ENCODE measurements around the gene ANAPC5. TPM values are rescaled to one million over a fixed set of nuclear protein-coding genes. Genes with fewer than 3 reads are reported as not detected.

ANAPC5 gene
- total RNA-seq, 1 donor = 180 TPM

- H3K4me3 ChIP-seq (ENCODE audit: low read depth, low read length) = no peak overlapping the region
- TF ChIP-seq, protein P1, sequence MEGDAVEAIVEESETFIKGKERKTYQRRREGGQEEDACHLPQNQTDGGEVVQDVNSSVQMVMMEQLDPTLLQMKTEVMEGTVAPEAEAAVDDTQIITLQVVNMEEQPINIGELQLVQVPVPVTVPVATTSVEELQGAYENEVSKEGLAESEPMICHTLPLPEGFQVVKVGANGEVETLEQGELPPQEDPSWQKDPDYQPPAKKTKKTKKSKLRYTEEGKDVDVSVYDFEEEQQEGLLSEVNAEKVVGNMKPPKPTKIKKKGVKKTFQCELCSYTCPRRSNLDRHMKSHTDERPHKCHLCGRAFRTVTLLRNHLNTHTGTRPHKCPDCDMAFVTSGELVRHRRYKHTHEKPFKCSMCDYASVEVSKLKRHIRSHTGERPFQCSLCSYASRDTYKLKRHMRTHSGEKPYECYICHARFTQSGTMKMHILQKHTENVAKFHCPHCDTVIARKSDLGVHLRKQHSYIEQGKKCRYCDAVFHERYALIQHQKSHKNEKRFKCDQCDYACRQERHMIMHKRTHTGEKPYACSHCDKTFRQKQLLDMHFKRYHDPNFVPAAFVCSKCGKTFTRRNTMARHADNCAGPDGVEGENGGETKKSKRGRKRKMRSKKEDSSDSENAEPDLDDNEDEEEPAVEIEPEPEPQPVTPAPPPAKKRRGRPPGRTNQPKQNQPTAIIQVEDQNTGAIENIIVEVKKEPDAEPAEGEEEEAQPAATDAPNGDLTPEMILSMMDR (IDR thresholded peaks at IDR 0.05; ENCODE audit: insufficient read depth, low read depth, low read length) = no peak
- DNase-seq (ENCODE audit: low read depth) = no peak
Observed at GRCh38 chr12:121267822-121268221, 84.4 kb downstream of the ANAPC5 start.

DNA sequence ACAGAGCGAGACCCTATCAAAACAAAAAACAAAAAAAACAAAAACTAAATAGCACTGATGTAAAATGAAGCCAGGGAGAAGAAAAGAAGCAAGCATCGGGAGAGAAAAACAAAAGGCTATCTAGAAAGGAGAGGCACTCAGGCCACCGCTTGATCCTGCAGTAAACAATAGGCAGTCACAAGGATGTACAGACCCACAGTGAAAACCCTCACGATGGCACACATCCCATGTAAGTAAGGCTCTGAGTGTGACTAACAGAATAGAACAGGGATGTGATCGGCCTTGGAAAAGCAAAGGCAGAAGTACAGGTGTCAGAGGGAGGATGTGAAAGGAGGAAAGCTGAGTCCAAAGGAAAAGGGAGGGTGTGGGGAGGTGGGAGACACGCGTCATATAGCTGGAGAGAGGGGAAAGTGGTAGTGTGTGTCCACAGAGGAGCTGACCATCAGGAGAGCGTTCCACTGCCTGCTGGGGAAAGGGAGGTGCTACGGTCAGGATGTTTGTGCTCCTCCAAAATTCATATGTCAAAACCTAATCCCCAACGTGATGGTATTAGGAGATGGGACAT is 87.2 kb downstream of the ANAPC5 start:
- TF ChIP-seq, protein P1 (IDR thresholded peaks at IDR 0.05; ENCODE audit: insufficient read depth, low read depth, low read length) = no peak
- no peak for DNase-seq (ENCODE audit: low read depth)
- H3K4me3 ChIP-seq (ENCODE audit: low read depth, low read length) = no peak overlapping the region

- DNase-seq (ENCODE audit: low read depth) = no peak
- TF ChIP-seq, protein P1 (IDR thresholded peaks at IDR 0.05; ENCODE audit: insufficient read depth, low read depth, low read length) = no peak
- H3K4me3 ChIP-seq (ENCODE audit: low read depth, low read length) = no peak overlapping the region
Observed at GRCh38 chr12:121264135-121264534, 88.1 kb downstream of the ANAPC5 start.

DNA sequence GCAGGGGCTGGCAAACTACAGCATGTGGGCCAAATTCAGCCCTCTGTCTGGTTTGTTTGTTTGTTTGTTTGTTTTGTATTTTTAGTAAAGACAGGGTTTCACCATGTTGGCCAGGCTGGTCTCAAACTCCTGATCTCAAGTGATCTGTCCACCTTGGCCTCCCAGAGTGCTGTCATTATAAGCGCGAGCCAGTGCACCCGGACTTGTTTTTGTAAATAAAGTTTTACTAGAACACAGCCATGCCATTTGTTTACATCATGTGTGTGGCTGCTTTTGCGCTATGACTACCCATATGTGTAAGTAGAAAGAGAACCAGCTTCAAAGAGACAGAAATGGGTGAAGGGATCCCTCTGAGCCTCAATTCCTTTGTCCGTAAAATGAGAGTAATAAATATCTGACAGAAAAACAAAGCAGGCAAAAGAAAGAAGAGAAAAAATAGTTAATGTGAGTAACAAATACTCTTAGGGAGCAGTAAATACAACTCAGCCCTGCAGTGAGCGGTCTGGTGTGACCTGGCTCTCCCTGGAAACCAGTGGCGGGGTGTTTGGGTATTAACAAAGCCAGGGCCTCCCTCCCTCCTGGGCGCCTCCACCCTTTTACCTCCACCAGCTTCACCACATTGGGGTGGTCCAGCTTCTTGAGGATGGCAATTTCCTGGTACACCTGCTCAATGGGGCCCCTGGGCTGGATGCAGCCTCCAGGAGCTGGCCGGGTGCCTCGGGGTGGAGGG is 88.8 kb downstream of the ANAPC5 start:
- no peak for DNase-seq (ENCODE audit: low read depth)
- TF ChIP-seq, protein P1 (IDR thresholded peaks at IDR 0.05; ENCODE audit: insufficient read depth, low read depth, low read length) = no peak
- no peak overlapping the region for H3K4me3 ChIP-seq (ENCODE audit: low read depth, low read length)

GRCh38 chr12:121261398-121261797 is 90.8 kb downstream of the ANAPC5 start:
- no peak for DNase-seq (ENCODE audit: low read depth)
- H3K4me3 ChIP-seq (ENCODE audit: low read depth, low read length) = no peak overlapping the region
- TF ChIP-seq, protein P1 (IDR thresholded peaks at IDR 0.05; ENCODE audit: insufficient read depth, low read depth, low read length) = no peak

- no peak overlapping the region for H3K4me3 ChIP-seq (ENCODE audit: low read depth, low read length)
- TF ChIP-seq, protein P1 (IDR thresholded peaks at IDR 0.05; ENCODE audit: insufficient read depth, low read depth, low read length) = no peak
- DNase-seq (ENCODE audit: low read depth) = no peak
Observed at GRCh38 chr12:121260091-121260490, 92.1 kb downstream of the ANAPC5 start.
